GM12872 (cell line): ENCODE data around the gene CEP70.

ENCODE experiments used
- CTCF ChIP-seq: IDR thresholded peaks from 3 replicates; pipeline ENCODE4 v1.5.1; 2011; ENCODE audit warnings: low read depth, mild to moderate bottlenecking, low read length, moderate library complexity; ENCODE audit not compliant: insufficient read depth

The CEP70 gene

GRCh38 chr3:138598534-138598933 lies 4.5 kb upstream of the CEP70 start:
- no peak for TF ChIP-seq CTCF

GRCh38 chr3:138594935-138595610 lies 1.0 kb upstream of the CEP70 start:
- no peak for TF ChIP-seq CTCF

- TF ChIP-seq CTCF: no peak
Observed at GRCh38 chr3:138593488-138594149, 441 bp downstream of the CEP70 start.

- no peak for TF ChIP-seq CTCF
Observed at GRCh38 chr3:138591392-138591791, 2.7 kb downstream of the CEP70 start.

- TF ChIP-seq CTCF: no peak
Observed at GRCh38 chr3:138588445-138588844, 5.6 kb downstream of the CEP70 start.

- TF ChIP-seq CTCF: no peak
Observed at GRCh38 chr3:138587374-138587773, 6.7 kb downstream of the CEP70 start.

- TF ChIP-seq CTCF: no peak
Observed at GRCh38 chr3:138578961-138579574, 15.0 kb downstream of the CEP70 start.
